Stomach (tissue), 9 donors: ENCODE results near the gene POLR1B. TPM values are rescaled to one million over a fixed set of nuclear protein-coding genes. Genes with fewer than 3 reads are reported as not detected.
A peak's percentile ranks its signal among the peaks of the same experiment; 100 is the strongest.

ENCODE experiments used
- DNase-seq, 2 donors: peaks; one replicate each; pipeline versions ENCODE4 v3.0.0 to v3.0.0-alpha.2; 2013 to 2019
- H3K27ac ChIP-seq, 5 donors: fragments of 200-600 bp in 4 of 5; sonication (generic) in 4 of 5; one replicate each; pipeline ENCODE4 v1.5.1; 2013 to 2019; ENCODE audit warnings: mild to moderate bottlenecking in 1 of 5, moderate library complexity in 1 of 5
- H3K27me3 ChIP-seq, 3 donors: fragments of 200-600 bp; sonication (generic); one replicate each; pipeline ENCODE4 v1.5.1; 2017 to 2019; ENCODE audit warnings: mixed run types in 1 of 3
- H3K36me3 ChIP-seq, 4 donors: fragments of 200-600 bp; sonication (generic); 1 replicate in 3 of 4; 2 replicates in 1 of 4; pipeline ENCODE4 v1.5.1; 2016 to 2019
- H3K4me1 ChIP-seq, 4 donors: fragments of 200-600 bp; sonication (generic); one replicate each; pipeline ENCODE4 v1.5.1; 2016 to 2019
- H3K4me3 ChIP-seq, 4 donors: fragments of 200-600 bp; sonication (generic) in 3 of 4; one replicate each; pipeline ENCODE4 v1.5.1; 2016 to 2019; ENCODE audit warnings: mild to moderate bottlenecking in 1 of 4
- H3K9me3 ChIP-seq, 4 donors: fragments of 200-600 bp; sonication (generic); one replicate each; pipeline ENCODE4 v1.5.1; 2016 to 2019
- EP300 ChIP-seq: sonication (generic); formaldehyde crosslinking; IDR thresholded peaks from one replicate; pipeline ENCODE4 v1.6.1; 2017; ENCODE audit warnings: antibody characterized with exemption
- POLR2A ChIP-seq, 4 donors: fragments of 450-650 bp; IDR thresholded peaks; one replicate each; pipeline ENCODE4 v1.6.1; 2016; ENCODE audit warnings: antibody characterized with exemption in 4 of 4, control low read depth in 2 of 4, mild to moderate bottlenecking in 1 of 4, moderate library complexity in 1 of 4
- POLR2AphosphoS5 ChIP-seq, 3 donors: sonication (generic); formaldehyde crosslinking; IDR thresholded peaks; one replicate each; pipeline ENCODE4 v1.6.1; 2016; ENCODE audit warnings: antibody characterized with exemption in 3 of 3
- WGBS, 5 donors: extraction: QIAGEN DNeasy Blood & Tissue Kit in 3 of 5; methylation state at CpG; one replicate each; pipeline versions ENCODE4 v1.1.5 to v1.1.7; 2013 to 2018; 5-methylcytosine and 5-hydroxymethylcytosine counted together
- intact Hi-C: fragments of 100-400 bp; cut with DNase I; formaldehyde crosslinking; loops from one replicate; pipeline ENCODE4 v1.15.1; 2023; ENCODE audit warnings: low total_unique reads
- polyA plus RNA-seq, 3 donors: library from polyadenylated mRNA; stranded (reverse); fragments of 200-250 nt; gene quantifications; one replicate each; pipeline ENCODE4 v1.2.3, GENCODE V29; 2013
- total RNA-seq, 5 donors: library from RNA; depleted of rRNA; stranded (reverse); fragments of >200 nt; gene quantifications; one replicate each; pipeline versions ENCODE4 v1.1.0 to v1.2.3, GENCODE V29; 2014 to 2016
- TF ChIP-seq, protein P1 (sequence below), 7 experiments: fragments of 450-650 bp in 4 of 7; fragments of 200-600 bp in 3 of 7; sonication (generic) in 3 of 7; IDR thresholded peaks; one replicate each; pipeline ENCODE4 v1.5.1; 2016 to 2019; ENCODE audit warnings: antibody characterized with exemption in 7 of 7, control low read depth in 2 of 7, mild to moderate bottlenecking in 1 of 7
- donor health status: healthy with polysubstance abuse.
- donor health status: Bipolar disorder and iron deficiency.
- donor health status: healthy.

The POLR1B gene
- total and polyA plus RNA-seq, 8 donors = 2.7 to 42.9 (median 10.9) TPM

DNA sequence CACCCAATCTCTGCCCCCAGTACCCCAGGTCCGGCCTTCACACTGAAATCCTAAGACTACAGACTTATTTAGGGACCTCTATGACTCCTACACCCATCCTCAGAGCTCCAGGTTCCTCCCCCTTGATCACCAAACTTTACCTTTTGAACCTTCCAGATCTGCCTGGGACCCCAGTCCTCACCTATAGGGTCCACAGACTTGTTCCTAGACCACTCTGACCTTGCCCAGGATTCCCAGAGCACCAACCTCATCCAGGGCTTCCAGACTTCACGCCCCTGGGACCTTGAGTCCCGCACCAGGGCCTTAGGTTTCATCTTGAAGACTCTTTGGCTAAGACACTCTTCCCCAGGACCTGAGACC, 42.6 kb downstream of the POLR1B start:
- TF ChIP-seq EP300 (no peak), POLR2AphosphoS5 (IDR thresholded peaks at IDR 0.05) (no peak), POLR2A (IDR thresholded peaks at IDR 0.05) (no peak)
- TF ChIP-seq, protein P1, sequence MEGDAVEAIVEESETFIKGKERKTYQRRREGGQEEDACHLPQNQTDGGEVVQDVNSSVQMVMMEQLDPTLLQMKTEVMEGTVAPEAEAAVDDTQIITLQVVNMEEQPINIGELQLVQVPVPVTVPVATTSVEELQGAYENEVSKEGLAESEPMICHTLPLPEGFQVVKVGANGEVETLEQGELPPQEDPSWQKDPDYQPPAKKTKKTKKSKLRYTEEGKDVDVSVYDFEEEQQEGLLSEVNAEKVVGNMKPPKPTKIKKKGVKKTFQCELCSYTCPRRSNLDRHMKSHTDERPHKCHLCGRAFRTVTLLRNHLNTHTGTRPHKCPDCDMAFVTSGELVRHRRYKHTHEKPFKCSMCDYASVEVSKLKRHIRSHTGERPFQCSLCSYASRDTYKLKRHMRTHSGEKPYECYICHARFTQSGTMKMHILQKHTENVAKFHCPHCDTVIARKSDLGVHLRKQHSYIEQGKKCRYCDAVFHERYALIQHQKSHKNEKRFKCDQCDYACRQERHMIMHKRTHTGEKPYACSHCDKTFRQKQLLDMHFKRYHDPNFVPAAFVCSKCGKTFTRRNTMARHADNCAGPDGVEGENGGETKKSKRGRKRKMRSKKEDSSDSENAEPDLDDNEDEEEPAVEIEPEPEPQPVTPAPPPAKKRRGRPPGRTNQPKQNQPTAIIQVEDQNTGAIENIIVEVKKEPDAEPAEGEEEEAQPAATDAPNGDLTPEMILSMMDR (IDR thresholded peaks at IDR 0.05) = no peak
- H3K9me3 ChIP-seq = no peaks in the 10 kb centered on the region
- intact Hi-C loops = no loop called here
- WGBS, 5 donors = 65 to 70% (median 67%) methylated on average over 3 of the region's 3 CpGs
- peak overlapping the region; percentile 92 to 98 (median 94) for H3K27ac ChIP-seq
- DNase-seq = no peak
- H3K4me1 ChIP-seq = peaks cover 8 to 36% (median 29%) of the 10 kb centered on the region in 4 donors
- H3K36me3 ChIP-seq = peaks cover 0 to 38% (median 37%) of the 10 kb centered on the region in 4 donors
- H3K27me3 ChIP-seq = no peaks in the 10 kb centered on the region
- H3K4me3 ChIP-seq = peak overlapping the region; percentile 53 to 69 (median 62)

DNA sequence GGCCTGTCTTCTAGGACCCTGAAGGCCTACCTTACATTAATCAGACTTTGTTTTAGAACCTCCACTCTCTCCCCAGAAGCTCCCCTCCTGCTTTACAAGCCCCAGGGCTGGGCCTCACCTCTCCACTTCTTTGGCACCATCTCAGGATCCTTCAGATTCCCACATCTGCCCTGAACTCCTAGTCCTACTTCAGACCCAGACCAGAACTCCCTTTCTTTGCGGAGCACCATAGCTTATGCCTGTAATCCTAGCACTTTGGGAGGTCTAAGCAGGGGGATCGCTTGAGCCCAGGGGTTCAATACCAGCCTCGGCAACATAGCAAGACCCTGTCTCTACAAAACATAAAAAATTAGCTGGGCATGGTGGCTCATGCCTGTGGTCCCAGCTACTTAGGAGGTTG, 43.1 kb downstream of the POLR1B start:
- Histone ChIP-seq H3K27ac (peak overlapping the region in 4 of 5 donors; percentile 92 to 98 (median 95)), H3K4me3 (peak overlapping the region in 3 of 4 donors; percentile 53 to 69 (median 65)), H3K9me3 (no peaks in the 10 kb centered on the region), H3K4me1 (peaks cover 8 to 36% (median 29%) of the 10 kb centered on the region in 4 donors), H3K36me3 (peaks cover 0 to 44% (median 38%) of the 10 kb centered on the region in 4 donors), H3K27me3 (no peaks in the 10 kb centered on the region)
- DNase-seq = peak in 1 of 2 donors; percentile 10
- intact Hi-C loops = no loop called here
- TF ChIP-seq POLR2A (IDR thresholded peaks at IDR 0.05) (no peak), POLR2AphosphoS5 (IDR thresholded peaks at IDR 0.05) (no peak), EP300 (no peak)
- TF ChIP-seq, protein P1 (IDR thresholded peaks at IDR 0.05) = no peak
- WGBS, 5 donors = 94 to 98% (median 97%) methylated on average over 3 of the region's 3 CpGs

DNA sequence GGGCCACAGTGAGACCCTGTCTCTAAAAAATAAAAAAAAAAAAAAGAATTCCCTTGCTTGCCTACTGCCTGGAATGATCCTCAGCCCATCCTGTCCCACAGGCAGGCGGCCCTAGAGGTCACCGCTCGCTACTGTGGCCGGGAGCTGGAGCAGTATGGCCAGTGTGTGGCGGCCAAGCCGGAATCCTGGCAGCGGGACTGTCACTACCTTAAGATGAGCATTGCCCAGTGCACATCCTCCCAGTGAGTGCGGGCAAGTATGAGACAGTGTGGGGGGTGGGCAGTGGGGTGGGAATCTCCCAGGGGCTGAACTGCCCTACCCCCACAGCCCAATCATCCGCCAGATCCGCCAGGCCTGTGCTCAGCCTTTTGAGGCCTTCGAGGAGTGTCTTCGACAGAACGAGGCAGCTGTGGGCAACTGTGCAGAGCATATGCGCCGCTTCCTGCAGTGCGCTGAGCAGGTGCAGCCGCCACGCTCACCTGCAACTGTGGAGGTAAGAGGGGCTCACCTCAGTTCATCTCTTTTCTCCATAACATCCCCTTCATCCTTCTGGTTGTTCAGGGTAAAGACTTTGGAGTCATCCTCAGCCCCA, 43.7 kb downstream of the POLR1B start:
- H3K27me3 ChIP-seq = no peaks in the 10 kb centered on the region
- 93 to 99% (median 98%) methylated on average over 14 to 18 of the region's 18 CpGs for WGBS, 5 donors
- H3K9me3 ChIP-seq = no peaks in the 10 kb centered on the region
- H3K27ac ChIP-seq = no peak overlapping the region
- TF ChIP-seq POLR2AphosphoS5 (IDR thresholded peaks at IDR 0.05) (no peak), POLR2A (IDR thresholded peaks at IDR 0.05) (no peak), EP300 (no peak)
- TF ChIP-seq, protein P1 (IDR thresholded peaks at IDR 0.05) = no peak
- peaks cover 8 to 36% (median 29%) of the 10 kb centered on the region in 4 donors for H3K4me1 ChIP-seq
- peak in 1 of 2 donors; percentile 18 for DNase-seq
- intact Hi-C loops = no loop called here
- peaks cover 0 to 48% (median 43%) of the 10 kb centered on the region in 4 donors for H3K36me3 ChIP-seq
- H3K4me3 ChIP-seq = no peak overlapping the region

DNA sequence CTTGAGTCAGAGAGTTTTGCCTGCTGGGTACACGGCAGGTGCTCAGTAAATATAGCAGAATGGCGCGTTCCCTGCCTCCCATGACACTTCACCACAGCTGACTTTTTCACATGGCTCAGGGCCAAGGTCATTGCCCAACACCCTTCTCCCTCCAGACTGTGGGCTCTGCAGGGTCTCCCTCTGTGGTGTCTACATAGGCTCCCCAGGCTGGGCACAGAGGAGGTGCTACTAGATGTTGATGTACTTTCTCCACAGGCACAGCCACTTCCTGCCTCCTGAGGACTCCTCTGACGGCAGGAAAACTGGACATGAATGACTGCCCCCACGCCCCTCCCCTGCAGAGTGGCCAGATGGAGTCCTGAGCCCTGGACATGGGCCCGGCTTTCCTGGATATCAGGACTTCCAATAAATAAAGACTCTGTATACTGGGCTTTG, 46.4 kb downstream of the POLR1B start:
- no peak for TF ChIP-seq POLR2A (IDR thresholded peaks at IDR 0.05)
- TF ChIP-seq POLR2AphosphoS5 (IDR thresholded peaks at IDR 0.05) = no peak
- TF ChIP-seq, protein P1 (IDR thresholded peaks at IDR 0.05) = no peak
- TF ChIP-seq EP300 = no peak
- peaks cover 8 to 25% (median 18%) of the 10 kb centered on the region in 4 donors for H3K4me1 ChIP-seq
- 68 to 81% (median 71%) methylated on average over 6 of the region's 6 CpGs for WGBS, 5 donors
- H3K4me3 ChIP-seq = no peak overlapping the region
- peaks cover 0 to 50% (median 48%) of the 10 kb centered on the region in 4 donors for H3K36me3 ChIP-seq
- H3K27ac ChIP-seq = peak overlapping the region in 1 of 5 donors; percentile 9
- peak in 1 of 2 donors; percentile 56 for DNase-seq
- H3K27me3 ChIP-seq = no peaks in the 10 kb centered on the region
- no peaks in the 10 kb centered on the region for H3K9me3 ChIP-seq
- intact Hi-C loops = no loop called here
